H9 (cell line): ENCODE results near the gene CRYBA2. TPM values are rescaled to one million over a fixed set of nuclear protein-coding genes. Genes with fewer than 3 reads are reported as not detected.

Source experiments
- DNase-seq: peaks from one replicate; pipeline ENCODE4 v3.0.0-alpha.2; 2017
- H2AFZ ChIP-seq: one replicate; pipeline ENCODE4 v1.6.1; 2013; ENCODE audit warnings: mild to moderate bottlenecking, low read length, control low read depth, moderate library complexity
- H2AK5ac ChIP-seq: 2 replicates; pipeline ENCODE4 v1.6.1; 2013; ENCODE audit warnings: low read length, control low read depth, mixed read lengths; ENCODE audit not compliant: insufficient read length
- H2BK120ac ChIP-seq: one replicate; pipeline ENCODE4 v1.6.1; 2013; ENCODE audit warnings: low read depth, mild to moderate bottlenecking, low read length, control low read depth, inconsistent platforms; ENCODE audit not compliant: poor library complexity, severe bottlenecking
- H2BK12ac ChIP-seq: 2 replicates; pipeline ENCODE4 v1.6.1; 2013; ENCODE audit warnings: low read length, control low read depth, mixed read lengths, low read depth; ENCODE audit not compliant: insufficient read length
- H2BK15ac ChIP-seq: 2 replicates; pipeline ENCODE4 v1.6.1; 2013; ENCODE audit warnings: low read depth, low read length, control low read depth
- H2BK20ac ChIP-seq: one replicate; pipeline ENCODE4 v1.6.1; 2013; ENCODE audit warnings: low read depth, mild to moderate bottlenecking, low read length, control low read depth, inconsistent platforms; ENCODE audit not compliant: poor library complexity, severe bottlenecking
- H2BK5ac ChIP-seq: 2 replicates; pipeline ENCODE4 v1.6.1; 2013; ENCODE audit warnings: low read length, control low read depth, mixed read lengths; ENCODE audit not compliant: insufficient read length
- H3K14ac ChIP-seq: 2 replicates; pipeline ENCODE4 v1.6.1; 2013; ENCODE audit warnings: low read length, control low read depth; ENCODE audit not compliant: insufficient read depth
- H3K18ac ChIP-seq: 2 replicates; pipeline ENCODE4 v1.6.1; 2013; ENCODE audit warnings: low read depth, mild to moderate bottlenecking, mixed read lengths, low read length, control low read depth; ENCODE audit not compliant: insufficient read length
- H3K23ac ChIP-seq: 2 replicates; pipeline ENCODE4 v1.6.1; 2013; ENCODE audit warnings: low read length, control low read depth, mixed read lengths, low read depth; ENCODE audit not compliant: insufficient read length
- H3K23me2 ChIP-seq: 2 replicates; pipeline ENCODE4 v1.6.1; 2013; ENCODE audit warnings: low read depth, mild to moderate bottlenecking, mixed read lengths, low read length, control low read depth; ENCODE audit not compliant: insufficient read length, poor library complexity, severe bottlenecking
- H3K27ac ChIP-seq: 2 replicates; pipeline ENCODE4 v1.5.1; 2013; ENCODE audit warnings: low read length, control low read depth, mixed read lengths, low read depth; ENCODE audit not compliant: insufficient read length
- H3K27me3 ChIP-seq: 2 replicates; pipeline ENCODE4 v1.6.1; 2013; ENCODE audit warnings: low read length, control low read depth, inconsistent platforms; ENCODE audit not compliant: insufficient read depth
- H3K4ac ChIP-seq: 2 replicates; pipeline ENCODE4 v1.6.1; 2013; ENCODE audit warnings: low read depth, mild to moderate bottlenecking, control low read depth, inconsistent platforms, low read length, moderate library complexity
- H3K4me1 ChIP-seq: 2 replicates; pipeline ENCODE4 v1.6.1; 2013; ENCODE audit warnings: low read length, control low read depth, inconsistent platforms; ENCODE audit not compliant: insufficient read depth
- H3K4me2 ChIP-seq: 2 replicates; pipeline ENCODE4 v1.6.1; 2013; ENCODE audit warnings: low read length, control low read depth, mixed read lengths; ENCODE audit not compliant: insufficient read length, insufficient read depth
- H3K56ac ChIP-seq: 2 replicates; pipeline ENCODE4 v1.6.1; 2013; ENCODE audit warnings: low read depth, mild to moderate bottlenecking, mixed read lengths, low read length, control low read depth; ENCODE audit not compliant: insufficient read length
- H3K79me1 ChIP-seq: 2 replicates; pipeline ENCODE4 v1.6.1; 2013; ENCODE audit warnings: low read depth, mild to moderate bottlenecking, moderate library complexity, low read length, control low read depth, inconsistent platforms; ENCODE audit not compliant: insufficient read depth, poor library complexity, severe bottlenecking
- H3K79me2 ChIP-seq: 2 replicates; pipeline ENCODE4 v1.6.1; 2013; ENCODE audit warnings: low read length, control low read depth, inconsistent platforms; ENCODE audit not compliant: insufficient read depth
- H3K9ac ChIP-seq: 2 replicates; pipeline ENCODE4 v1.6.1; 2013; ENCODE audit warnings: low read length, control low read depth, mixed read lengths; ENCODE audit not compliant: insufficient read length; ENCODE audit errors: extremely low read depth
- H3K9me3 ChIP-seq: one replicate; pipeline ENCODE4 v1.6.1; 2013; ENCODE audit warnings: low read depth, low read length, inconsistent platforms; ENCODE audit not compliant: control insufficient read depth
- H3T11ph ChIP-seq: one replicate; pipeline ENCODE4 v1.6.1; 2013; ENCODE audit warnings: mild to moderate bottlenecking, low read length, control low read depth, inconsistent platforms
- H4K20me1 ChIP-seq: one replicate; pipeline ENCODE4 v1.6.1; 2013; ENCODE audit not compliant: control insufficient read depth, insufficient read length, insufficient read depth
- H4K5ac ChIP-seq: 2 replicates; pipeline ENCODE4 v1.6.1; 2013; ENCODE audit warnings: low read depth, mild to moderate bottlenecking, mixed read lengths, low read length, control low read depth; ENCODE audit not compliant: insufficient read length
- H4K8ac ChIP-seq: replicated peaks from 2 replicates; pipeline ENCODE4 v1.6.1; 2013; ENCODE audit warnings: low read length, control low read depth, mixed read lengths, low read depth; ENCODE audit not compliant: insufficient read length
- H4K91ac ChIP-seq: 2 replicates; pipeline ENCODE4 v1.6.1; 2013; ENCODE audit warnings: low read depth, mild to moderate bottlenecking, moderate library complexity, mixed read lengths, low read length, control low read depth; ENCODE audit not compliant: insufficient read length
- H3K27ac Mint-ChIP-seq, 3 experiments: 2 replicates in 2 of 3; 3 replicates in 1 of 3; pipeline ENCODE4 v1.8.0; 2020 to 2021; ENCODE audit warnings: mixed read lengths in 3 of 3, mild to moderate bottlenecking in 1 of 3, moderate library complexity in 1 of 3
- H3K27me3 Mint-ChIP-seq: 2 replicates; pipeline ENCODE4 v1.8.0; 2021; ENCODE audit warnings: low read depth, mild to moderate bottlenecking, moderate library complexity, mixed read lengths
- H3K36me3 Mint-ChIP-seq, 3 experiments: 2 replicates in 2 of 3; 3 replicates in 1 of 3; pipeline ENCODE4 v1.8.0; 2020 to 2021; ENCODE audit warnings: low read depth in 3 of 3, mixed read lengths in 3 of 3; ENCODE audit not compliant: insufficient read depth in 1 of 3
- H3K4me1 Mint-ChIP-seq, 2 experiments: 2 replicates each; pipeline ENCODE4 v1.8.0; 2020; ENCODE audit warnings: mixed read lengths in 2 of 2
- H3K4me3 Mint-ChIP-seq, 2 experiments: 2 replicates in 1 of 2; 3 replicates in 1 of 2; pipeline ENCODE4 v1.8.0; 2020 to 2021; ENCODE audit warnings: mild to moderate bottlenecking in 2 of 2, mixed read lengths in 2 of 2, moderate library complexity in 1 of 2
- H3K9me3 Mint-ChIP-seq, 2 experiments: 2 replicates in 1 of 2; 3 replicates in 1 of 2; pipeline ENCODE4 v1.8.0; 2020; ENCODE audit warnings: mild to moderate bottlenecking in 2 of 2, mixed read lengths in 2 of 2, moderate library complexity in 1 of 2
- CTCF ChIP-seq: fragments of 200-600 bp; sonication (generic); conservative IDR thresholded peaks from 3 replicates; pipeline ENCODE4 v1.8.0; 2021; ENCODE audit warnings: antibody characterized with exemption, mild to moderate bottlenecking
- WGBS: extraction: QIAGEN DNeasy Blood & Tissue Kit; methylation state at CpG from one replicate; pipeline ENCODE4 v1.1.7; 2013; ENCODE audit warnings: missing lambda C conversion rate, low lambda C conversion rate, mixed read lengths; ENCODE audit not compliant: insufficient read length; ENCODE audit errors: extremely low coverage; 5-methylcytosine and 5-hydroxymethylcytosine counted together
- total RNA-seq: library from RNA; stranded (reverse); gene quantifications from 2 replicates; pipeline ENCODE4 v1.2.1, GENCODE V29; 2021

Gene CRYBA2
- total RNA-seq, 1 experiment from 2014 or later = not detected

GRCh38 chr2:219037783-219038499 lies 44.7 kb upstream of the CRYBA2 start:
- no peak for TF ChIP-seq CTCF
- H3K27me3 ChIP-seq = no peaks in the 10 kb centered on the region; the same call in 1 of the 2 replicates
- H4K20me1 ChIP-seq = no peaks in the 10 kb centered on the region
- H3K23ac ChIP-seq = no peak overlapping the region
- no peak overlapping the region for H3K4me2 ChIP-seq
- no peaks in the 10 kb centered on the region for H3K79me2 ChIP-seq
- H3K23me2 ChIP-seq = peaks cover 6% of the 10 kb centered on the region
- H3K9ac ChIP-seq = no peak overlapping the region
- no peak overlapping the region for H3K14ac ChIP-seq
- H3K4me3 Mint-ChIP-seq = no peak overlapping the region
- no peak overlapping the region for H3T11ph ChIP-seq
- peaks cover 6 to 11% of the 10 kb centered on the region in 2 experiments for H3K4me1 Mint-ChIP-seq
- H3K27ac Mint-ChIP-seq = no peak overlapping the region
- WGBS = no CpG with 5 or more reads among the region's 8 CpGs
- H3K56ac ChIP-seq = no peak overlapping the region
- no peaks in the 10 kb centered on the region for H3K9me3 Mint-ChIP-seq
- no peak overlapping the region for H4K91ac ChIP-seq
- no peaks in the 10 kb centered on the region for H3K9me3 ChIP-seq
- DNase-seq = no peak
- no peak overlapping the region for H2AK5ac ChIP-seq
- H3K4me1 ChIP-seq = peaks cover 3% of the 10 kb centered on the region; the same call in 1 of the 2 replicates
- no peak overlapping the region for H4K5ac ChIP-seq
- H3K27ac ChIP-seq = no peak overlapping the region
- H3K18ac ChIP-seq = no peak overlapping the region
- no peak overlapping the region for H2AFZ ChIP-seq
- H2BK15ac ChIP-seq = no peak overlapping the region
- peaks cover 65% of the 10 kb centered on the region for H3K27me3 Mint-ChIP-seq
- H2BK12ac ChIP-seq = no peak overlapping the region
- no peak overlapping the region for H2BK120ac ChIP-seq
- H2BK5ac ChIP-seq = no peak overlapping the region
- H3K4ac ChIP-seq = no peak overlapping the region
- H3K36me3 Mint-ChIP-seq = no peaks in the 10 kb centered on the region
- H4K8ac ChIP-seq = no peak overlapping the region
- H2BK20ac ChIP-seq = no peak overlapping the region
- H3K79me1 ChIP-seq = no peaks in the 10 kb centered on the region
